GM19395 (cell line): Measurements from ENCODE around the gene BICRA.
"Not testable (repeated sequence)": the region's sequence is repeated elsewhere in the genome, so short reads cannot be mapped to it uniquely, and the experiment has no call there.

Experiments used
- ATAC-seq: cut with Tn5 transposase; IDR thresholded peaks from one replicate; pipeline ENCODE4 v1.9.1; 2021; ENCODE audit warnings: mild to moderate bottlenecking, moderate library complexity; ENCODE audit not compliant: unreplicated experiment

Gene BICRA

DNA sequence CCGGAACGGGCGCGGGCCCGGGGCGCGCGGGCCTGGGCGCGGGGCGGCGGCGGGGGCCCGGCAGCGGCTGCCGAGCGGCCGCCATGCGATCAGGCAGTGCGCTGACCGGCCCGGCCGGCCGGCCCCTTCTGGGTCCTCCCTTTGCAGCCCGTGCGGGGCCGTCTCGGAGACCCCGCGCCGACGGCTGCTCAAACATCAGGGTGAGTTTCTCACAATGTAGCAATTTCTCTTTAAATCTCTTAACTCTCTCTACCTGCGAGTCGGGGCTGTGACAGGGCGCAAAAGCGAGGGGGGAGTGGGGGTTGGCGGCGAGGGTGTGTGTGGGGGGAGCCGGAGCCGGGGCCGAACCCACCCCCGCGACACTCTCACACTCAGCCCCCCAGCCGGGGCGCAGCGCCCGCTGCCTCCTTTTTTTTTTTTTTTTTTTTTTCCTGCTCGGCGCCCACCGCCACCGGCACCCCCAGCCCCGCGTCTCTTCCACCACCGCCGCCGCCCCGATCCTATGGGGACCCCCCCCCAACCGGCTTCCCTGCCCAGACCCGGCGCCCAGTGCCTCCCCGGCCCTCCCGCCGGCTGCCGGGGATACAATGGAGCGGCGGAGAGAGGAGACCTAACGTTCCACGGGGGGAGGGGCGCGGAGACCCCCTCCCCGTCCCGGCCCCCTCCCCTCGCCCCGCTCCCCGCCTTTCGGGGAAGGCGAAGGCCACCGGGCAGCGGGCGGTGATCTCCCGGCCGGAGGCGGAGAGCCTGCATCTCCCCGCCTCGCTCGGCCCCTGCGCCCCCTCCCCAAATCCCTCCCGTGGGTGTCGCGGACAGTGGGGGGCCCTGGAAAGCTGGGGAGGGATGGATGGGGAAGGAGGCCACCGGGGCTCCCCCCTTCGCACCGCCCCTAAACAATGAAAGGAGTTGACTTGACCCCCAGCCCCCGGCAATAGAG is at the start of gene BICRA:
Gene BICRA (plus strand): TSS at position 166 of the 937 bp plus-strand sequence. CDS start 64,441 bp downstream, outside the sequence.
- peak; percentile 49 for ATAC-seq

DNA sequence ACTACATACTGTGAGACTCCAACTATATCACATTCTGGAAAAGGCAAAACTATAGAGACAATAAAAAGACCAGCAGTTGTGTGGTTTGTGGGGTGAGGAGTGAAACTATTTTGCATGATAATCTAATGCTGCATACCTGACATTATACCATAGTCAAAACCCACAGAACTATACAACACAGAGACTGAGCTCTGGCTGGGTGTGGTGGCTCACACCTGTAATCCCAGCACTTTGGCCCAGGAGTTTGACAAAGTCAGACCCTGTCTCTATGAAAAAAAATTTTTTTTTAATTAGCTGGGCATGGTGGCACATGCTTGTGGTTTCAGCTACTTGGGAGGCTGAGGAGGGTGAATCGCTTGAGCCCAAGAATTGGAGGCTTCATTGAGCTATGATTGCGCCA is 47.9 kb upstream of the BICRA start:
- no peak for ATAC-seq

DNA sequence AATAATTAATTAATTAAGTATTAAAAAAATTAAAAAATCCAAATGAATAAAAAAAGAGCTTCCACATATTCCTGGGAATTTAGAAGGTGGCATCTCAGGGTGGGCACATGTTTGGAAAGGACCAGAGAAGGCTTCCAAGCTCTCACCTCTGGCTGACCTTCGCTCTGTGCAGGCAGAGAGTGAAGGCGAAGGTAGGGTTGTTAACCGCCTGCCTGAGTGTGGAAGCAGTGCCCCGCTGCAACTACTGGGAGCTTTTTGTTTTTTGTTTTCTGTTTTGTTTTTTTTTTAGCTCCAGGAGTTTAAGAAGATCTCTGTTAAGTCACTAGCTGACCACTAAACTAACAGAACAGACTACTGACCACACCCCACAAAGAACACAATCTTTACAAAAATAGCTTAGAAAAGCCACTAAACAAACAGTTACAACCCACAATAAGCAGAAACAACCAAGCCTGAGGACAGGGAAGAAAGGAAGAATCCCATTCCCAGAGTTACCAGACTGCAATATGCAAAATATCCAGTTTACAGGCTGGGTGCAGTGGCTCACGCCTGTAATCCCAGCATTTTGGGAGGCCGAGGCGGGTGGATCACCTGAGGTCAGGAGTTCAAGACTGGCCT is 47.4 kb upstream of the BICRA start:
- ATAC-seq, result no peak

DNA sequence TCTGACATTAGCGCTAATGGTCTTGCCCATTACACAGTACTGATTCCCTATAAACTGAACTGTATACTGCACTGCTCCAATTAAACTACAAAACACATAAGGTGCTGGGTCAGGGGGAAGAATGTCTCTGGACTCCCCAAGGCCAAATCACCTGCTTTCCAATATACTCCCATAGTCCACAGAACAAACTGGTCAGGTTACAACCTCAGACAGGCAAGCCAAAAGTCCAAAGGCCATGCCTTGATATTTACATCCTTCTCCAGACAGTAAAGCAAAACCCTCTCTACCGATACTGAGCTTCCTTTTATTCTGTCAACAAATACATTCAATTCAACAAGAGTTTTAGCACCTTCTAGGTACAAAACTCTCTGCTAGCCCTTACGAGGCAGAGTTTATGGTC is 44.9 kb upstream of the BICRA start:
- ATAC-seq, result no peak

DNA sequence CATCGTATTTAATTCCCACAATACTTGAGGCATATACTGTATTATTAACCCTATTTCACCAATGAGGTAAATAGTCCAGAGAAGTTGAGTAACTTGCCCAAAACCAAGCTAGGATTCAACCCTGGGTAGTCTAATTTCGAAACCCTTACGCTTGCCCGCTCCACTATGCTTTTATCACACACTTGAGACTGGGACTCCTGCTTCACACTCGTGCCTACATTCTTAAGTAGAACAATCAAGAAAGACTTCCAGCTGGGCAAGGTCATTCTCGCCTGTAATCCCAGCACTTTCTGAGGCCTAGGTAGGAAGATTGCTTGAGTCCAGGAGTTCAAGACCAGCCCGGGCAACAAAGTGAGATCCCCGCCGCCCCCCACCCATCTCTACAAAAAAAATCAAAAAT is 39.6 kb upstream of the BICRA start:
- ATAC-seq, result no peak

DNA sequence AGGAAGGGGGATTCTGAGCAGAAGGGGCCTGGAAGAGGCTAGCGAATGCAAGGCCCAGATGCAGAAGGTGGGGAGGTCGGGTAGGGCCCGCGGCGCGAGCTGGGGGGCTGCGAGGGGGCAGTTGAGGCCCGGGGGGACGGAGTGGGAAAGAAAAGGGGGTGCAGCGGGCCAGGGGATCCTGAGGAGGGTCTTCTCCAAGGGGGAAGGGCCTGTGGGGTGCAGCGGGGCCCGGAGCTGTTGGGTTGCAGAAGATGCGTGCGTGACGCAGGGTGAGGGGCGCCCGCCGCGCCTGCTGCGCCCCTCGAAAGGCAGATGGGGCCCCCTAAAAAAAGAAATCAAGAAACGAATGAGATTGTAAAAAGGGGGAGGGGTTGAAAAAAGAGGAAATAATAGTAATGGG is 36.3 kb upstream of the BICRA start:
- no peak for ATAC-seq

DNA sequence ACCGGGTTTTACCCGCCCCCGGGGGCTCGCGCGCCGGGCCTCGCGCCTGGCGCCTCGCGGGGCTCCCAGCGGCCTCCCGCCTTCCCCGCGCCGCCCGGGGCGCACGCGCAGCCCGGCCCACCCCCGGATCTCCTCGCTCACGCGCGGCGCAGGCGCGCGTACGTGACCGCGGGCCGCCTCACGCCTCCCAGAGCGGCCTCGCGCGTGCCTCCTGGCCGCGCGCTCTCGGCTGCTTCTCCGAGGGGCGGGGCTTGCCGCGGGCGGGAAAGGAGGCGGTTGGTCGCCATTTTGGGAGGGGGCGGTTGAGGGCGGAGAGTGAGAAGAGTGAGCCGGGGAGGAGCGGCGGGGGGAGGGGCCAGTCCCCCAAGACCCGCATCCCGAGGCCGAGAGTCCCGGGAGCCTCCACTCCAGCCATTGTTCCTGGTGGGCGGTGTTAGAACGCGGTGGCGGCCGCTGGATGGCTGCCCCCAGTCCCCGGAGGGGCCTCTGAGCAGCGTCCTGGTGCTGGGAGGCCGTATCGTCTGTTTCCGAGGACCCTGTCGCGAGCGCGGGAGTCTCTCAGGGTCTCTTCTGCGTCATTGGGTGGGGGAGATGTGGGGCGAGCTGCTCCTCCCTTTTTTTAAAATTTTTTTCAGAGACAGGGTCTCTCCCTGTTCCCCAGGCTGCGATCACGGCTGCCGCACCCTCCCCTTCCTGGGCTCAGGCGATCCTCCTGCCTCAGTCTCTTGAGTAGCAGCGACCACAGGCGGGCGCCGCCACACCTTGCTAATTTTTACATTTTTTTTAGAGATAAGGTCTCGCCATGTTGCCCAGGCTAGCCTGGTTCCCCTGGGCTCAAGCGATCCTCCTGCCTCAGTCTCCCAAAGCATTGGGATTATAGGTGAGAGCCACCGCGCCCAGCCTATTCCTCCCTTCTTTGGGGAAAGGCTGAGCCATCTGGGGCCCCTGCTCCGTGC is 35.6 kb upstream of the BICRA start, which contains the start of gene ZNF541:
Gene ZNF541 (minus strand): TSS at position 78 of the 956 bp plus-strand sequence. CDS start 17,292 bp downstream, outside the sequence.
- no peak for ATAC-seq

DNA sequence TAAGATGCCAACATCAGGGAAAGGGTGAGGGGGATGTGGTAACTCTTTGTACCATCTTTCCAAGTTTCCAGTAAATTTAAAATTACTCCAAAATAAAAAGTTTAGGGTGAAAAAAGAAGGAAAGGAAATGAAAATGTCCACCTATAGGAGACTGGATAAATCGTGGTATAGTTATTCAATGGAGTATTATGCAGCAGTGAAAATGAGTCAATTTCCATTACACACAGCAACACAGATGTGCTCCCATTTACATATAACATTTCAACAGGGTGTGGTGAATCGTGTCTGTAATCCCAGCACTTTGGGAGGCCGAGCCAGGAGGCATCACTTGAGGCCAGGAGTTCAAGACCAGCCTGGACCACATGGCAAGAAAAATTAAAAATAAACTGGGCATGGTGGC is 28.5 kb upstream of the BICRA start:
- no peak for ATAC-seq

DNA sequence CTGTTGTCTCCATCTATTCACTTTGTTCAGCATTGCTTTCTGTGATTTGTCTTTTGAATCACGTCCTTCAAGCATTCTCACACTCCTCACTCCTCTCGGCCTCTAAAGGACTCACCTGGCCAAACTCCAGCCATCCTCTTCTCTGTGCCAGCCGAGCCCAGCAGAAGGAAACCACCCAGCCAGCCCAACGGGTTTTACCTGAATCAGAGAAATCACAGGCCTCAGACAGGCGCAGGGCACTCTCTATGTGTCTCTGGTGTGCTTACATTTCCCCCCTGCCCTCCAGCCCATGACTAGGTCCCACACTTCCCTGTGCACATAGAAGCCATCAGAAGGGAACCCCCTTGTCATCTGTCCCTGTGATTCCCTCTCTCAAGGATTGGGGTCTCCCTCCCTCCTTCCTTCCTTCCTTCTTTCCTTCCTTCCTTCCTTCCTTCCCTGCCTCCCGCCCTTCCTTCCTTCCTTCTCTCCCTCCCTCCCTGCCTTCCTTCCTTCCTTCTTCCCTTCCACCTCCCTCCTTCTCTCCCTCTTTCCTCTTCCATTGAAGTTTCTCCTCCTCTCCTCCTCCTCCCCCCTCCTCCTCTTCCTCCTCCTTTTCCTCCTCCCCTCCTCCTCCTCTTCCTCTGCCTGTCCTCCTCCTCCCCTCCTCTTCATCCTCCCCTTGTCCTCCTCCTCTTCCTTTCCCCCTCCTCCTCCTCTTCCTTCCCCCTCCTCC is 27.2 kb upstream of the BICRA start:
- ATAC-seq, result no peak

DNA sequence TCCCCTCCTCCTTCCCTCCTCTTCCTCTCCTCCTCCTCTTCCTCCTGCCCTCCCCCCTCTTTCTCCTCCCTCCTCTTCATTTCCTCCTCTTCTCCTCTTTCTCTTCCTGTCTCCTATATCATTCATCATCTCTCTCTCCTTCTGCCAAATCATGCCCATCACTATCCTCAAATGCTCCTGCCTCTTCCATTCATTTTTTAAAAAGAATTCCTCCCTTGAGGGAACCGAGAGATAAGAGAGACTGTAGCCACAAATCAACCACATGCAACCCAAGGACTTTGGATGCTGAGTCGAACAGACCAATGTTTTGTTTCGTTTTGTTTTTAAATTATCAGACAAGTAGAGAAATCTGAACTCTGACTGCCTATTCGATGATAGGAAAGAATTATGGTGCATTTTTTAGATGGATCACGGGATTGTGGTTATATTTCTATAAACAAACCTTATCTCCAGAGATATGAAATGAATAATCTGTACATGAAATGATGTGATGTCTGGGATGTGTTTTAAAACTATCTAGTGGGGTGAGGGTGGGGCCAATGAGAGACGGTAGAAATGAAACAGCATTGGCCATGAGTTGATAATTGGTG is 26.5 kb upstream of the BICRA start:
- ATAC-seq, result no peak

DNA sequence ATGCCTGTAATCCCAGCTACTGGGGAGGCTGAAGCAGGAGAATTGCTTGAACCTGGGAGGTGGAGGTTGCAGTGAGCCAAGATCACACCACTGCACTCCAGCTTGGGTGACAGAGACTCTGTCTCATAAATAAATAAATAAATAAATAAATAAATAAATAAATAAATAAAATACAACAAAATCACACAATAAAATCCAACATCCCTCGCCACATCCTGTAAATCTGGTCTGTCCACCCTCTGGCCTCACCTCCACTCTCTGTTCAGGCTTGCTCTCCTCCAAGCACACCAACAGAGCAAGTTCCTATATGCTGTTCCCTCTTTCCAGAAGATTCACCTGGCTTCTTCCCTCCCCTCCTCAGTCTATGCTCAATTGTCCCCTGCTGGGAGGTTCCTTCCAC is 25.8 kb upstream of the BICRA start:
- ATAC-seq, result not testable (repeated sequence)

DNA sequence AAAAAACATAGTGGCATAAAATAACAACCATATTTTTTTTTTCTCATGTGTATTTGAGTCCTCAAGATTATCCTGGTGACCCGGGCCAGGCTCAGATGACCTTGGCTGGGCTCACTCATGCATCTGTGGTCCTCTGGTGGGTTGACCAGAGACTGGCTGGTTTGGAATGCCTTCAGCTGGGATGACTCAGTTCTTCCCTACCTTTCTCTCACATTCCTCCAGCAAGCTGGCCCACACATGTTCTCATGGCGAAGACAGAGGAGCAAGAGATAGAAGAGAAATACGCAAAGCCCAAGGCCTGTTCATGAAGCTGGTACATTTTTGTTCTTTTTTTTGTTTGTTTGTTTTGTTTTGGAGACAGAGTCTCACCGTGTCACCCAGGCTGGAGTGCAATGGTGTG is 21.6 kb upstream of the BICRA start:
- ATAC-seq, result no peak

DNA sequence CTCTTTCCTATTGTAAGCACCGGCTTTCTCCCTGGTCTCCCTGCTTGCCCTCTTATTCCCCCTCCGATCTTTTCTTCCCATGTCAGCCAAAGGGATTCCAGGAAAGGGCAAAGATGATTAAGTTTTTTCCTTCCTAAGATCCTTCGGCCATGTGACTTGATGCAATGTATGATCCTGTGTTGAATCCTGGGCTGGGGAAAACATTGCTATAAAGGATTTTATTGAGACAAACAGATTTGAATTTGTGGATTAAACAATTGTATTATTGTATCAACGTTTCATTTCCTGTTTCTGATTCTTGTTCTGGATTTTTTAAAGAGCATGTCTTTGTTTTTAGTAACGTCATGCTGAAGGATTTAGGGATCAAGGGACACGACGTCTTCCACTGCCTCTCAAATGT is 19.1 kb upstream of the BICRA start:
- no peak for ATAC-seq

DNA sequence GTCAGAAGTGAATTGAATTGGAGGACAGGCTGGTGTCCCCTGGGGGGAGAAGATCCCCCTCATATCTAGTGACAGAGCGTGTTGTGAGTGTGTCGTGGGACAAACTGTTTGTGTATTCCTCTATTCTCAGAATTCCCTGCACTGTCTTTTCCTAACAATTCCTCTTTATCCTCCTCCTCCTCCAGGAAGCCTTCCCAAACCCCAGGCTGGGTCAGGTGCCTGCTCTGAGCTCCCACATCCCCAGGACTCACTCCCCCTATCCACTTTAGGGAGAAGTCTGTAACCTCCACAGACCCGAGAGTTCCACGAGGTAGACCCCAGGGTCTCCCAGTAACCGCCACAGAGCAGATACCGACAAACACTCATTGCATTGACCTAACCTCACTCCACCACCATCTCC is 15.1 kb upstream of the BICRA start:
- no peak for ATAC-seq

DNA sequence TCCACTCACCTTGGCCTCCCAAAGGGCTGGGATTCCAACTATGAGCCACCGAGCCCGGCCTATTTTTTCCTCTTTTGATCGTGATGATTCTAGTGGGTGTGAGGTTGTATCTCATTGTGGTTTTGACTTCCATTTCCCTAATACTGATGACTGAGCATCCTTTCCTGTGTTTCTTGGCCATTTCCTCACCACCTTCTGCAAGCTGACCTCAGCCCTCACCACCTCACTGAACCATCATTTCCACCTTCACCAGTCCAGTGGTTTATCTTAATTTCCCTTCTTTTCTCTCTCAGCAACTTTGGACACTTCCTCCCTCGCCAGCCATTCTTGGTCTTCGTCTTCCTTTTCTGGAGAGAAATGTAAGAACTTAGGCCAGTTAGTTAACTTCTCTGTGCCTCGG is 13.0 kb upstream of the BICRA start:
- ATAC-seq, result no peak

DNA sequence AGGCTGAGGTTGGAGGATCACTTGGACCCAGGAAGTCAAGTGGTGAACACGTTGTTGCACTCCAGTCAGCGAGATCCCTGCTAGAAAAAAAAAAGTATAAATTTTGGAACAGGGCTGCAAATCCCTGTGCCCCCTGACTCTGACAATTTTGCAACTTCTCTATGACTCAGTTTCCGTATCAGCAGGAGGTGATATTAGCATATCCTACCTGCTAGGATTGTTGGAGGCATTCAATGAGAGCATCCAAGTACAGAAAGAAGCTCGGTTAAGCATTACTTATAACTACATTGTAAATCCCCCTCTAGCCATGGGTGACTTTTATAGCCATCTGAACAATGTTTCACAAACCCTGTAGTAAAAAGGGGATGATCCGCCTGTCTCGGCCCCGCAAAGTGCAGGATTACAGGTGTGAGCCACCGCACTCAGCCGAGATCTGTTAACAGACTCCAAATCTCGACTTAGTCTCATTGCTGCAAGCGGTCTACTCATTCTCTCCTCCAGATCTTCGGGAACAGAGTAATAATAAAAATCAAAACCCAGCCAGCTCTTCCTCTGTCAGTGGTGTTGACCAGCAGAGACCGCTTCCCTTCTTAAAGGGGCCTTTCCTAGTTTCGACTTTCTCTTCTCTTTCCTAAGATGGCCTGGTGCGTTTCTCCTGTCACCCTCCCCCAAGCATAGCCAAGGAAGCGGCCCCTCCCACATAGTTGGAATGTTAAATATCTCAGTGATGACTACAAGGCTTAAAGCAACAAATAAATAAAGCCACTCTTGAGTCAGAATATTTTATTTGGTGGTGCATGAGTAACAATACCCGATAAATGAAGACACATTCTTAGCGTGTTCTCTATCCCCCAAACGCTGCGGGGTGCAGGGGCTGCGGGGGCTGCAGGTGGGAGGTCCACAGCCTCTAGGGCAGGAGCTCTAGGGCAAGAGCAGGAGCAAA is 10.3 kb upstream of the BICRA start:
- ATAC-seq, result no peak

DNA sequence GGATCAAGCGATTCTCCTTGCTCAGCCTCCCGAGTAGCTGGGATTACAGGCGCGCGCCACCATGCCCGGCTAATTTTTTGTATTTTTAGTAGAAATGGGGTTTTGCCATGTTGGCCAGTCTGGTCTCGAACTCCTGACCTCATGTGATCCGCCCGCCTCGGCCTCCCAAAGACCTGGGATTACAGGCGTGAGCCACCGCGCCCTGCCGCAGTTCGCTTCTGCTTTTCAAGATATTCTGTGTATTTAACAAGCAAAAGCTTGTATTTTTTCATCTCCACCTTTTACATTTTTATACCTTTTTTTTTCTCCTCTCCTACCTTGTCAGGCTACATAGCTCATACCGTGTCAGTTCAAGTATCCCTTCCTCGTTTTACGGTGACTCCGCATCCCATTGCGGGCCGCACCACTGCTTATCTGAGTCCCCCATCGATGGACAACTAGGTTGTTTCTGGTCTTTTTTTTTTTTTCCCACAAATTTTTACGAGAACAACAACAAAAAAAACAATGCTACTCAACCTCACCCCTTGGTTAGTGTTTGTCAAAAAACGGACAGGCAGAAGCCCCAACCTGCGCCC is 9.2 kb upstream of the BICRA start:
- ATAC-seq, result not testable (repeated sequence)
